HepG2 (cell line): ENCODE data around the gene RTN4RL2. TPM values are rescaled to one million over a fixed set of nuclear protein-coding genes. Genes with fewer than 3 reads are reported as not detected.

Experiments used
- ATAC-seq: fragments of 200-7000 bp; cut with Tn5 transposase; 3 replicates; pipeline ENCODE4 v1.9.1; 2020; ENCODE audit warnings: mild to moderate bottlenecking, moderate library complexity
- BruUV-seq: library from RNA; stranded (reverse); fragments of 400-500 nt; replicated peaks from 2 replicates; lab custom pipeline; 2021; lab: Mats Ljungman, UMichigan
- CTCF ChIA-PET: fragments of 300-600 bp; formaldehyde crosslinking; extraction: SDS; loops from one replicate; lab custom pipeline; 2021; ENCODE audit warnings: low total read pairs, inconsistent platforms, low intra/inter-chr PET ratio; lab: Yijun Ruan, JAX
- POLR2A ChIA-PET: fragments of 350-600 bp; sonication (Branson Sonifier 250); formaldehyde crosslinking; loops from one replicate; lab custom pipeline; 2020; ENCODE audit warnings: antibody characterized with exemption, inconsistent platforms; lab: Yijun Ruan, JAX
- DNase-seq: peaks from one replicate; pipeline ENCODE4 v3.0.0-alpha.2; 2015; ENCODE audit warnings: low spot score
- FAIRE-seq: peaks from 3 replicates; lab custom pipeline; 2011; peaks lifted over from hg19 to GRCh38; lab: Jason Lieb, UNC
- H2AFZ ChIP-seq: one replicate; pipeline ENCODE4 v1.6.1; 2011; ENCODE audit warnings: low read length, inconsistent platforms
- H3K27ac ChIP-seq: fragments of 300-600 bp; 3 replicates; pipeline ENCODE4 v1.8.0; 2011; ENCODE audit warnings: mixed run types, mild to moderate bottlenecking, mixed read lengths, low read length, inconsistent platforms; ENCODE audit not compliant: insufficient read depth; ENCODE audit errors: extremely low read length
- H3K27me3 ChIP-seq, 2 experiments: fragments of 200-600 bp in 1 of 2; 2 replicates in 1 of 2; 3 replicates in 1 of 2; pipeline versions ENCODE4 v1.6.0 to v1.8.0; 2011; ENCODE audit warnings: low read length in 2 of 2, mild to moderate bottlenecking in 2 of 2, moderate library complexity in 2 of 2, inconsistent platforms in 1 of 2; ENCODE audit not compliant: insufficient read depth in 2 of 2, control insufficient read depth in 1 of 2
- H3K36me3 ChIP-seq, 2 experiments: fragments of 200-600 bp in 1 of 2; replicated peaks in 1 of 2; 2 replicates in 1 of 2; 3 replicates in 1 of 2; pipeline versions ENCODE4 v1.5.1 to v1.8.0; 2011; ENCODE audit warnings: low read length in 2 of 2, inconsistent platforms in 1 of 2; ENCODE audit not compliant: insufficient read depth in 2 of 2, control insufficient read depth in 1 of 2
- H3K4me1 ChIP-seq: 2 replicates; pipeline ENCODE4 v1.5.1; 2012; ENCODE audit warnings: low read length, inconsistent platforms; ENCODE audit not compliant: insufficient read depth
- H3K4me2 ChIP-seq: 2 replicates; pipeline ENCODE4 v1.6.0; 2011; ENCODE audit warnings: low read depth, low read length, inconsistent platforms
- H3K4me3 ChIP-seq, 3 experiments: fragments of 200-600 bp in 1 of 3; sonication (generic), shearing (Covaris generic) in 1 of 3; replicated peaks in 1 of 3; 2 replicates each; pipeline ENCODE4 v1.5.1; 2011 to 2016; ENCODE audit warnings: low read length in 3 of 3, inconsistent platforms in 2 of 3, low read depth in 2 of 3, mild to moderate bottlenecking in 2 of 3, control low read depth in 1 of 3, mixed read lengths in 1 of 3; ENCODE audit not compliant: insufficient read depth in 1 of 3
- H3K79me2 ChIP-seq: one replicate; pipeline ENCODE4 v1.6.1; 2011; ENCODE audit warnings: low read length, inconsistent platforms; ENCODE audit not compliant: insufficient read depth
- H3K9ac ChIP-seq: 2 replicates; pipeline ENCODE4 v1.6.0; 2011; ENCODE audit warnings: mild to moderate bottlenecking, low read depth, low read length, inconsistent platforms; ENCODE audit not compliant: insufficient read depth
- H3K9me3 ChIP-seq: 2 replicates; pipeline ENCODE4 v1.5.1; 2012; ENCODE audit warnings: mild to moderate bottlenecking, low read length
- H4K20me1 ChIP-seq: 2 replicates; pipeline ENCODE4 v1.6.0; 2011; ENCODE audit warnings: inconsistent platforms, mild to moderate bottlenecking, low read length, moderate library complexity; ENCODE audit not compliant: insufficient read depth
- ASH2L ChIP-seq: fragments of 300-600, 200-600 bp; sonication (generic); IDR thresholded peaks from 2 replicates; pipeline ENCODE4 v1.7.0; 2017; ENCODE audit warnings: low read depth, mild to moderate bottlenecking, moderate library complexity, mixed read lengths, low read length; ENCODE audit not compliant: insufficient read length
- CBX5 ChIP-seq: sonication (generic); formaldehyde crosslinking; IDR thresholded peaks from 2 replicates; pipeline ENCODE4 v1.4.0; 2020; ENCODE audit warnings: missing genetic modification reagents, borderline replicate concordance
- CHCHD3 ChIP-seq: sonication (generic); formaldehyde crosslinking; IDR thresholded peaks from 2 replicates; pipeline ENCODE4 v1.8.0; 2022; ENCODE audit warnings: mild to moderate bottlenecking, missing genetic modification reagents, moderate library complexity
- ETS1 ChIP-seq: sonication (generic); formaldehyde crosslinking; IDR thresholded peaks from 2 replicates; pipeline ENCODE4 v1.4.0; 2020; ENCODE audit warnings: missing genetic modification reagents
- KLF6 ChIP-seq: IDR thresholded peaks from 2 replicates; pipeline ENCODE4 v1.8.0; 2016; ENCODE audit warnings: missing biosample characterization, missing genetic modification reagents
- MAX ChIP-seq: IDR thresholded peaks from 2 replicates; pipeline ENCODE4 v1.6.1; 2012; ENCODE audit warnings: inconsistent platforms
- PHF20 ChIP-seq: sonication (generic); formaldehyde crosslinking; IDR thresholded peaks from 2 replicates; pipeline ENCODE4 v1.5.0; 2020; ENCODE audit warnings: mild to moderate bottlenecking, missing genetic modification reagents
- RBM22 ChIP-seq: fragments of 200-400 bp; formaldehyde crosslinking; optimal IDR thresholded peaks from 2 replicates; pipeline ENCODE3; 2017; ENCODE audit warnings: mild to moderate bottlenecking, low read length, moderate library complexity
- SAFB2 ChIP-seq: sonication (generic); formaldehyde crosslinking; IDR thresholded peaks from 2 replicates; pipeline ENCODE4 v1.5.1; 2020; ENCODE audit warnings: missing genetic modification reagents, low read depth, mild to moderate bottlenecking, borderline replicate concordance
- XBP1 ChIP-seq: sonication (generic); formaldehyde crosslinking; IDR thresholded peaks from 2 replicates; pipeline ENCODE4 v1.5.0; 2020; ENCODE audit warnings: missing genetic modification reagents
- ZNF629 ChIP-seq: sonication (generic); formaldehyde crosslinking; conservative IDR thresholded peaks from 2 replicates; pipeline ENCODE4 v1.5.0; 2020; ENCODE audit warnings: missing genetic modification reagents
- ZNF687 ChIP-seq: sonication (generic); formaldehyde crosslinking; IDR thresholded peaks from 2 replicates; pipeline ENCODE4 v1.5.1; 2020; ENCODE audit warnings: mild to moderate bottlenecking, missing genetic modification reagents, moderate library complexity
- ZNF841 ChIP-seq: sonication (generic); formaldehyde crosslinking; IDR thresholded peaks from 2 replicates; pipeline ENCODE4 v1.8.1; 2023; ENCODE audit warnings: missing genetic modification reagents, borderline replicate concordance
- WGBS: methylation state at CpG from one replicate; pipeline ENCODE4 v1.1.6; 2017; ENCODE audit warnings: low lambda C conversion rate; 5-methylcytosine and 5-hydroxymethylcytosine counted together
- in situ Hi-C: cut with HindIII; loops from 2 replicates; pipeline ENCODE4 v1.10.0; 2017; ENCODE audit warnings: low pct_unique_long_range_greater_than_20kb; ENCODE audit not compliant: extremely low pct_ligation_motif_present
- intact Hi-C: fragments of 100-400 bp; cut with micrococcal nuclease; formaldehyde crosslinking; loops from one replicate; pipeline ENCODE4 v1.10.0; 2022; ENCODE audit not compliant: unreplicated experiment
- polyA plus RNA-seq, 8 experiments: library from polyadenylated mRNA; depleted of rRNA in 3 of 8; stranded (reverse) in 7 of 8; unstranded in 1 of 8; fragments of >200 nt; fragmentation: Illumina TruSeq in 4 of 8; extraction: Trizol in 4 of 8; gene quantifications; 2 replicates each; pipeline versions ENCODE4 v1.2.1 to v1.2.3, GENCODE V29; 2011 to 2016; ENCODE audit warnings: low read depth in 4 of 8, missing spikeins in 1 of 8, mixed read lengths in 1 of 8; ENCODE audit not compliant: insufficient read depth in 1 of 8
- total RNA-seq, 5 experiments: library from RNA; depleted of rRNA; stranded (reverse); fragments of >200 nt; fragmentation: Illumina TruSeq; extraction: Trizol; gene quantifications; 2 replicates each; pipeline ENCODE4 v1.2.3, GENCODE V29; 2016; ENCODE audit warnings: low read depth in 1 of 5

Gene RTN4RL2
- total and polyA plus RNA-seq, 2 of the 13 experiments (the other 11 are each of a cell fraction or from before 2014, with no cell fraction given): 1.3 to 4.3 TPM

GRCh38 chr11:57496109-57496820 is 35.9 kb downstream of the RTN4RL2 start:
- H3K4me2 ChIP-seq: peak overlapping the region; percentile 72; the same call in 1 of the 2 replicates
- no peak overlapping the region for H3K4me3 ChIP-seq
- peaks cover 12% of the 10 kb centered on the region for H3K79me2 ChIP-seq
- ChIA-PET POLR2A (interaction anchor here (1.8 to 3.1 kb wide), 6 partner anchors 10 to 34 kb away, joined by 10 to 104 read pairs (median 14); partner anchors contain the start of genes SLC43A1 and TIMM10), CTCF (no interaction called here)
- no peaks in the 10 kb centered on the region for H3K9me3 ChIP-seq
- no peak for FAIRE-seq
- ATAC-seq: no peak
- TF ChIP-seq KLF6 (CRISPR knock-in tag) (peak; percentile 0; the same call in 1 of the 2 replicates), ETS1 (CRISPR knock-in tag) (no peak), ZNF687 (CRISPR knock-in tag) (peak; percentile 11; the same call in 1 of the 2 replicates), ASH2L (no peak), SAFB2 (0 out of 2 replicates have a peak, but pooled peaks have one; percentile 50), CHCHD3 (CRISPR knock-in tag) (0 out of 2 replicates have a peak, but pooled peaks have one; percentile 16), ZNF629 (peak; percentile 59; the same call in 1 of the 2 replicates), RBM22 (peak; percentile 46), PHF20 (no peak), MAX (0 out of 2 replicates have a peak, but pooled peaks have one; percentile 23), XBP1 (CRISPR knock-in tag) (no peak), CBX5 (CRISPR knock-in tag) (no peak), ZNF841 (CRISPR knock-in tag) (no peak)
- no peaks in the 10 kb centered on the region; the same call in 1 of the 2 replicates for H4K20me1 ChIP-seq
- peaks cover 79% of the 10 kb centered on the region for H3K4me1 ChIP-seq
- BruUV-seq: TSS peak; percentile 22
- no peaks in the 10 kb centered on the region for H3K27me3 ChIP-seq
- no peak for DNase-seq
- in situ Hi-C loops: no loop called here
- H3K27ac ChIP-seq: peak overlapping the region; percentile 97
- H3K36me3 ChIP-seq: peaks cover 27 to 57% of the 10 kb centered on the region in 2 experiments
- no peak overlapping the region for H3K9ac ChIP-seq
- WGBS: 80% methylated on average over 9 of the region's 9 CpGs
- no peak overlapping the region for H2AFZ ChIP-seq
- intact Hi-C loops: no loop called here
